ENCODE results near the gene SLC22A25. TPM values are rescaled to one million over a fixed set of nuclear protein-coding genes. Genes with fewer than 3 reads are reported as not detected.
"Not testable (repeated sequence)": the region's sequence is repeated elsewhere in the genome, so short reads cannot be mapped to it uniquely, and the experiment has no call there.

The SLC22A25 gene
- polyA plus RNA-seq, 4 donors = 0.03 to 0.44 TPM; not detected in 2

DNA sequence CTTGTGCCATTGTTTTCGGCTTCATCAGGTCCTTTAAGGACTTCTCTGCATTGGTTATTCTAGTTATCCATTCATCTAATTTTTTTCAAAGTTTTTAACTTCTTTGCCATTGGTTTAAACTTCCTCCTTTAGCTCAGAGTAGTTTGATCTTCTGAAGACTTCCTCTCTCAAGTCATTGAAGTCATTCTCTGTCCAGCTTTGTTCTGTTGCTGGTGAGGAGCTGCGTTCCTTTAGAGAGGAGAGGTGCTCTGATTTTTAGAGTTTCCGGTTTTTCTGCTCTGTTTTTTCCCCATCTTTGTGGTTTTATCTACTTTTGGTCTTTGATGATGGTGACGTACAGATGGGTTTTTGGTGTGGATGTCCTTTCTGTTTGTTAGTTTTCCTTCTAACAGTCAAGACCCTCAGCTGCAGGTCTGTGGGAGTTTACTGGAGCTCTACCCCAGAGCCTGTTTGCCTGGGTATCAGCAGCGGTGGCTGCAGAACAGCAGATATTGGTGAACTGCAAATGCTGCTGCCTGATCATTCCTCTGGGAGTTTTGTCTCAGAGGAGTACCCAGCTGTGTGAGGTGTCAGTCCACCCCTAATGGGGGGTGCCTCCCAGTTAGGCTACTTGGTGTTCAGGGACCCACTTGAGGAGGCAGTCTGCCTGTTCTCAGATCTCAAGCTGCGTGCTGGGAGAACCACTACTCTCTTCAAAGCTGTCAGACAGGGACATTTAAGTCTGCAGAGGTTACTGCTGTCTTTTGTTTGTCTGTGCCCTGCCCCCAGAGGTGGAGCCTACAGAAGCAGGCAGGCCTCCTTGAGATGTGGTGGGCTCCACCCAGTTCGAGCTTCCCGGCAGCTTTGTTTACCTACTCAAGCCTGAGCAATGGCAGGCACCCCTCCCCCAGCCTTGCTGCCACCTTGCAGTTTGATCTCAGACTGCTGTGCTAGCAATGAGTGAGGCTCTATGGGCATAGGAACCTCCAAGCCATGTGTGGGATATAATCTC, 7.6 kb downstream of the SLC22A25 start:
- not testable (repeated sequence) for DNase-seq (ENCODE audit: low read depth in 4 of 4, low spot score in 2 of 4)

- DNase-seq (ENCODE audit: low read depth in 4 of 4, low spot score in 2 of 4) = no peak
Observed at GRCh38 chr11:63229815-63230214, 13.6 kb downstream of the SLC22A25 start.

GRCh38 chr11:63227521-63228107, 15.8 kb downstream of the SLC22A25 start:
- no peak for DNase-seq (ENCODE audit: low read depth in 4 of 4, low spot score in 2 of 4)

GRCh38 chr11:63226488-63227114, 16.8 kb downstream of the SLC22A25 start:
- DNase-seq (ENCODE audit: low read depth in 4 of 4, low spot score in 2 of 4) = no peak

DNA sequence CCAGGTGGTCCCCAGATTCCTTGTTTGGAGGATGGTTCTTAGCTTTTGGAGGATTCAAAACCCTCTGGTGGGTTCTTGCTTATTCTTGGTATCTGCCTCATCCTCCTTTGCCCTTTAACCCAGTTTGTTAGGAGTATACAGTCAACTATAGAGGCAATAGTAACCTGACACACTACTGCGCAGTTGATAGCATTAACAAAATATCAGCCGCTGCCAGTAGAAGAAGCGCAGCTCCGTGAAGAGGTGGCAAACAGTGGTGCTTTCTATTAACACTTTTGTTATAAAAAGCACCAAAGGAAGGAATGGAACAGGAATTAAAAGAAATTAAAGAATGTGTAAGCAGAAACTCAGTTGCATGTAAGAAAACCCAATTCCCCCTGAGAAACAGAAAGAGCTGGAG, 29.3 kb downstream of the SLC22A25 start:
- no peak for DNase-seq (ENCODE audit: low read depth in 4 of 4, low spot score in 2 of 4)

DNA sequence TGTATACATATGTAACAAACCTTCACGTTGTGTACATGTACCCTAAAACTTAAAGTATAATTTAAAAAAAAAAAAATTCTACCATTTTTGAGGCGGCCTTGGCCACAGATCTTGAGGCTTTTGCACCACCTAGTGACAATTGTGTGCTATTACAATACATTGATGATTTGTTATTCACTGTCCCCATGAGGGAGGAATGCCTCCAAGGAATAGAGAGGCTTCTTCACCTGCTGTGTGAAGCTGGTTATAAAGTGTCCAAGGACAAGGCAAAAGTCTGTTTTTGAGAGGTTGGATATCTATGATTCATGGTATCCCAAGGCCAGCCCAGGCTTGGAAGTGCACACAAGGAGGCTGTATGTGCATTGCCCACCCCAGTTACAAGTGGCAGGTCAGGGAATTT, 30.7 kb downstream of the SLC22A25 start:
- DNase-seq (ENCODE audit: low read depth in 4 of 4, low spot score in 2 of 4) = no peak

DNA sequence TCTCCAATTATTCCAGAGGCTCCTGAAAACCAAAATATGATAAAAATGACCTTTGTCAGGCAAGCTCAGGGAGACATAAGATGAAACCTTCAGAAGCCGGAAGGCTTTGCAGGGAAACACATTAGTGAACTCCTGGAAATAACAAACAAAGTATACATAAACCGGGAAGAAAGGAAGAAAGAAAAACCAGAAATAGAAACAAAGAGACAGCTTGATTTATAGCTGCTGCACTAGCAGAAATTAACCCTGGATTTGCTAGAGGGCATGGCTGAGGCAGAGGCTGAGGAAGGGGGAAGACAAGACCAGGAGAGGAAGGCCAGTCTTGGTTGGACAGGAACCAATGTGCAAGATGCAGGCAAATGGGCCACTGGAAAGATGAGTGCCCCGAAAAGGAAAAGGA, 33.3 kb downstream of the SLC22A25 start:
- no peak for DNase-seq (ENCODE audit: low read depth in 4 of 4, low spot score in 2 of 4)

Other genes with a start within 250 kb of the SLC22A25 start
- gene SLC22A8, start 227.8 kb downstream of the SLC22A25 start, polyA plus RNA-seq (ENCODE audit: insufficient read length in 4 of 4) = 10 to 100 TPM; 26.6 to 57.9 (median 43.2) TPM
- gene SLC22A24, start 99.4 kb downstream of the SLC22A25 start, polyA plus RNA-seq (ENCODE audit: insufficient read length in 4 of 4) = under 1 TPM; 0.16 to 0.75 (median 0.34) TPM
- under 1 TPM in 1 of 4 donors, not detected in 3; 0.97 TPM for gene SLC22A9, start 126.2 kb upstream of the SLC22A25 start, polyA plus RNA-seq (ENCODE audit: insufficient read length in 4 of 4)
- under 1 TPM; 0.24 to 0.99 (median 0.64) TPM for gene PLAAT5, start 247.6 kb upstream of the SLC22A25 start, polyA plus RNA-seq (ENCODE audit: insufficient read length in 4 of 4)